SK-N-SH treated with all-trans-retinoic acid at 6 μM for 48 hours (cell line): ENCODE measurements around the gene TRIM64C.
"Not testable (repeated sequence)": the region's sequence is repeated elsewhere in the genome, so short reads cannot be mapped to it uniquely, and the experiment has no call there.

Experiments used
- ATAC-seq: fragments of 200-7000 bp; cut with Tn5 transposase; 3 replicates; pipeline ENCODE4 v1.9.1; 2020; ENCODE audit warnings: mild to moderate bottlenecking, moderate library complexity

TRIM64C gene, protein sequence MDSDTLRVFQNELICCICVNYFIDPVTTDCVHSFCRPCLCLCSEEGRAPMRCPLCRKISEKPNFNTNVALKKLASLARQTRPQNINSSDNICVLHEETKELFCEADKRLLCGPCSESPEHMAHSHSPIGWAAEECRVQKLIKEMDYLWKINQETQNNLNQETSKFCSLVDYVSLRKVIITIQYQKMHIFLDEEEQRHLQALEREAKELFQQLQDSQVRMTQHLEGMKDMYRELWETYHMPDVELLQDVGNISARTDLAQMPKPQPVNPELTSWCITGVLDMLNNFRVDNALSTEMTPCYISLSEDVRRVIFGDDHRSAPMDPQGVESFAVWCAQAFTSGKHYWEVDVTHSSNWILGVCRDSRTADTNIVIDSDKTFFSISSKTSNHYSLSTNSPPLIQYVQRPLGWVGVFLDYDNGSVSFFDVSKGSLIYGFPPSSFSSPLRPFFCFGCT

DNA sequence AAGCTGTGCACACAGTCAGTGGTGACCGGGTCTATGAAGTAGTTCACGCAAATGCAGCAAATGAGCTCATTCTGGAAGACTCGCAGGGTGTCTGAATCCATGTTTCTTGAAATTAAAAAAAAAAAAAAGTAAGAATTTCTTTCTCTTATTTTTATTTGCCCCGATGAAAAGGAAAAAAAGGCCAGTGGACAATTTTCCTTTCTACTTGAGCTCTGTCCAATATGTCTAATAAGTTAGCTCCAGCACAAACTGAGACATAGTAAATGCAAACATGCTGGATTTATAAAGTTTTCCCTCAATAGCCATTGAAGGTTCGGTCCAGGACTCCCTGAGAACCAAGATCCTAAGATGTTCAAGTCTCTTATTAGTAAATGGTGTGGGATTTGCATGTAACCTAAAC is at the start of gene TRIM64C:
TSS of gene TRIM64C (minus strand) at position 101 of the 400 bp plus-strand sequence. CDS start at position 101, 0 bp downstream.
- ATAC-seq: not testable (repeated sequence)

DNA sequence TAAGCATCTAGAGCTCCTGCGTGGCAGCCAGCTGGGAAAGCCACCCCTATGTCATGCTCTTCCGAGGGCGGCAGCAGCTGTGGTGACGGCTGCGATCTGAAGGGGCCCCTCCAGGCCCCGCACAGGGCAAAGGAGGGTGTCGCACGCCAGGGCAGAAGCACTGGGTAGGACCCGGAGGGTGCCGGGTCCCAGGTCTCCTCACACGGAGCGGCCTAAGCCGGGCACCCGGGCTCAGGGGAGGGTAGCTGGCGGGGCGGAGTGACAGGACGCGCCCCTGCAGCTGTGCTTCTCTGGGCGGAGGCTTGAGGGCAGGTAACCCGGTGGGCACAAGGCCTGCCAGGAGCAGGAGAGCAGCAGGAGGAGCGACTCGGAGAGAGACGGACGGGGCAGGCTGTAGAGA is 43.4 kb upstream of the TRIM64C start:
- ATAC-seq: not testable (repeated sequence)

DNA sequence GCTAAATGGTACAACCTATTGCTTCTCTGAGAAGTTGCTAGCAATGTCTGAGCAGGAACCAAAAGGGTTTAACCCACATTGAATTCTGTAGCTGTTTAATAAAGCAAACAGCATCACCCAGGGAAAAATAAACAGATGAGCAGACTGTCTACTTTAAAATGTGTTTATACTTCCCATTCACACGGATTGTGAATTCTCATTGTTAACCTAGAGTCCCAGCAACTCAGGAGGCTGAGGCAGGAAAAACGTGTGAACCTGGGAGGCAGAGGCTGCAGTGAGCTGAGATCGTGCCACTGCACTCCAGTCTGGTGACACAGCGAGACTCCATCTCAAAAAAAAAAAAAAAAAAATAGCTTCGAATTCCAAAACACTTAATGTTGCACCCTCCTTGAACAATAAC is 11.0 kb upstream of the TRIM64C start:
- not testable (repeated sequence) for ATAC-seq

DNA sequence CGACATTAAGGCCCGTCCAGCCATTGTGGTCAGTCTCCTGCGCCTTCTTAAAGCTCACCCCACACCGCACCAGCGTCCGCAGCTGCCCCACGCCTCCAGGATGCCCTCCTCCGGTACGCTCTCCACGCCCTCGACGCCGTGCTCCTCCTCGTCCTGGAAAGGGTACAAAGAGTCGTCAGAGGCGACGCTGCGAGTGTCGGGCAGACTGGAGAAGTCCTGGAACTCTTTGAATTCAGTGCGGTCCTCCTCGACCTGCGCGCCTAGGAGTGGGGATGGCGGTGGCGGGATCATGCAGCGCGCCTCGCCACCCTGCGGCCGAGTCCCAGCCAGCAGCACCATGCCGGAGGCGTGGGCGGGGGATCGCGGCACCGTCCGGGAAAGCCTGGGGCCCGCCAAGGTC is 9.1 kb downstream of the TRIM64C start:
- not testable (repeated sequence) for ATAC-seq

DNA sequence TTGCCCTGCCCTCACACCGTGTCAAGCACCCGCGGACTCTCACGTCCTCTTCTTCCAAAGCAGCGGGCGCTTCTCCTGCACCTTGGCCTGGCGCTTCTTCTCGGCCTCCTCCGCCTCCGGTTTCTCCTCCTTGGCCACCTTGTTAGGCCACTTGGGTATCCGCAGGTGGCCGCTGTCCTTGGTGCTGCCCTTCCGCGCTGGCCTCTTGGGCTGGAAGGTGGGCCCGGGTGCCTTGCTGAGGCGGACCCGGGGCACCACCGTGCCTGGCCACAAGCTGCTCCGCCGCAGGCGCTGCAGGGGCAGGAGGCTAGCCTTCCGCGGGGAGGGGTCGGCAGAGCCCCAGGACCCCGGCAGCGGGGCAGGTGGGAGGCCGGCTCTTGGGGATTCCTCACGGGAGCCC is 10.7 kb downstream of the TRIM64C start:
- ATAC-seq: not testable (repeated sequence)

DNA sequence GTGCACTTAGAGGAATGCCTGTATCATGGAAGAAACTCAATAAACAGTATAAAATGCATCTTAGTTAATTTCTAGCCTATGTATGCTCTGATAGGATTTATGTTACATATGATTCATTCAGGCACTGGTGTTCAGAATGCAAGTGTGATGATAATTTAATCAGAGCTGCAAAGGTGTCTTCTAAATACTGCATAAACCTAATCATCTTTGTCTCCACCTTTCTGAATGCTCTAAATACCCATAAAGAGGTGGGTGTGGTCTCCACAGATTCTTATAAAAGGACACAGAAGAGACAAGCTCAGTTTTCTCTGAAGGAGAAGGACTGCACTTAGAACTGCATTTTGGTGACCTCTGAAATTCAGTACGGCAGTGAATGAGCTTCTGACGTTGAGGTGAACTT is 30.4 kb downstream of the TRIM64C start, which contains the start of gene TRIM49B:
TSS of gene TRIM49B (plus strand) at position 301 of the 400 bp plus-strand sequence. CDS start 2,777 bp downstream, outside the sequence.
- ATAC-seq: not testable (repeated sequence)
